GM12878 (cell line): ENCODE measurements around the gene CCDC97. TPM values are rescaled to one million over a fixed set of nuclear protein-coding genes. Genes with fewer than 3 reads are reported as not detected.

Source experiments
- ATAC-seq: fragments of 200-7000 bp; cut with Tn5 transposase; 3 replicates; pipeline ENCODE4 v1.9.1; 2020; ENCODE audit warnings: mild to moderate bottlenecking, moderate library complexity
- BruUV-seq: library from RNA; stranded (reverse); fragments of 400-500 nt; replicated peaks from 2 replicates; lab custom pipeline; 2021; lab: Mats Ljungman, UMichigan
- CTCF ChIA-PET: fragments of 300-600 bp; sonication (Branson Sonifier 250); formaldehyde crosslinking; extraction: SDS; loops from one replicate; lab custom pipeline; 2021; ENCODE audit warnings: inconsistent platforms; lab: Yijun Ruan, JAX
- POLR2A ChIA-PET: fragments of 350-600 bp; formaldehyde crosslinking; extraction: SDS; loops from one replicate; lab custom pipeline; 2021; ENCODE audit warnings: inconsistent platforms; lab: Charles Lee
- RAD21 ChIA-PET: fragments of 300-600 bp; sonication (Branson Sonifier 250); formaldehyde crosslinking; loops from one replicate; lab custom pipeline; 2023; ENCODE audit warnings: antibody characterized with exemption; ENCODE audit not compliant: unreplicated experiment; lab: Charles Lee
- SMC1A ChIA-PET: fragments of 300-600 bp; sonication (Branson Sonifier 250); formaldehyde crosslinking; loops from one replicate; lab custom pipeline; 2023; ENCODE audit not compliant: unreplicated experiment, uncharacterized antibody; lab: Charles Lee
- DNase-seq: peaks from one replicate; pipeline ENCODE4 v3.0.0-alpha.2; 2011; ENCODE audit warnings: low read depth, low spot score
- FAIRE-seq: peaks from 3 replicates; lab custom pipeline; 2011; peaks lifted over from hg19 to GRCh38; lab: Jason Lieb, UNC
- H2AFZ ChIP-seq: 2 replicates; pipeline ENCODE4 v1.6.0; 2011; ENCODE audit warnings: low read depth, low read length, control low read depth; ENCODE audit not compliant: control insufficient read depth
- H3K27ac ChIP-seq: 2 replicates; pipeline ENCODE4 v1.5.1; 2011; ENCODE audit warnings: control low read depth; ENCODE audit not compliant: control insufficient read depth, insufficient read depth
- H3K27me3 ChIP-seq, 2 experiments: replicated peaks in 1 of 2; 2 replicates each; pipeline versions ENCODE4 v1.6.0 to v1.6.1; 2011; ENCODE audit warnings: low read length in 1 of 2; ENCODE audit not compliant: control insufficient read depth in 2 of 2, insufficient read depth in 2 of 2
- H3K36me3 ChIP-seq, 2 experiments: 2 replicates each; pipeline ENCODE4 v1.5.1; 2011; ENCODE audit warnings: low read length in 1 of 2; ENCODE audit not compliant: control insufficient read depth in 2 of 2, insufficient read depth in 2 of 2
- H3K4me1 ChIP-seq: 2 replicates; pipeline ENCODE4 v1.6.1; 2011; ENCODE audit warnings: mild to moderate bottlenecking, low read length, moderate library complexity, mixed read lengths; ENCODE audit not compliant: control insufficient read depth, insufficient read depth
- H3K4me2 ChIP-seq: 2 replicates; pipeline ENCODE4 v1.6.0; 2011; ENCODE audit warnings: control low read depth; ENCODE audit not compliant: control insufficient read depth, insufficient read depth
- H3K4me3 ChIP-seq: fragments of 200-600 bp; sonication (generic); 2 replicates; pipeline ENCODE4 v1.5.1; 2016
- H3K79me2 ChIP-seq: 2 replicates; pipeline ENCODE4 v1.6.0; 2011; ENCODE audit warnings: low read length; ENCODE audit not compliant: control insufficient read depth, insufficient read depth
- H3K9ac ChIP-seq: 2 replicates; pipeline ENCODE4 v1.8.0; 2011; ENCODE audit warnings: low read length, control low read depth, mixed read lengths; ENCODE audit not compliant: control insufficient read depth, insufficient read depth
- H3K9me3 ChIP-seq: replicated peaks from 3 replicates; pipeline ENCODE4 v1.5.1; 2011; ENCODE audit warnings: mild to moderate bottlenecking, low read length; ENCODE audit not compliant: control insufficient read depth, insufficient read depth
- H4K20me1 ChIP-seq: 2 replicates; pipeline ENCODE4 v1.6.0; 2011; ENCODE audit not compliant: control insufficient read depth, insufficient read depth
- EZH2 ChIP-seq: IDR thresholded peaks from 2 replicates; pipeline ENCODE4 v1.6.1; 2012; ENCODE audit warnings: low read depth, mild to moderate bottlenecking, control low read depth, inconsistent platforms, low read length, borderline replicate concordance; ENCODE audit not compliant: control insufficient read depth
- RAD21 ChIP-seq: IDR thresholded peaks from 2 replicates; pipeline ENCODE4 v1.6.1; 2011; ENCODE audit warnings: mild to moderate bottlenecking, low read depth, low read length, moderate library complexity; ENCODE audit not compliant: insufficient read depth
- RBBP5 ChIP-seq: fragments of 200-600 bp; sonication (generic); conservative IDR thresholded peaks from 2 replicates; pipeline ENCODE4 v1.6.1; 2016
- SRF ChIP-seq, 2 experiments: IDR thresholded peaks; 2 replicates each; pipeline ENCODE4 v1.6.1; 2011; ENCODE audit warnings: low read depth in 2 of 2, low read length in 2 of 2, mild to moderate bottlenecking in 1 of 2, moderate library complexity in 1 of 2
- ZNF217 ChIP-seq: fragments of 450-650 bp; IDR thresholded peaks from 2 replicates; pipeline ENCODE4 v1.6.1; 2017; ENCODE audit warnings: antibody characterized with exemption, mild to moderate bottlenecking
- WGBS: methylation state at CpG from one replicate; pipeline ENCODE4 v1.1.6; 2016; ENCODE audit warnings: low lambda C conversion rate; ENCODE audit not compliant: insufficient replicate concordance, insufficient coverage; ENCODE audit errors: missing lambda C conversion rate; 5-methylcytosine and 5-hydroxymethylcytosine counted together
- in situ Hi-C: fragments of 300-500 bp; cut with MboI; formaldehyde crosslinking; loops from 9 replicates; pipeline ENCODE4 v1.14.3; 2018; ENCODE audit warnings: mixed read lengths
- intact Hi-C: fragments of 100-400 bp; cut with micrococcal nuclease; formaldehyde crosslinking; loops from one replicate; pipeline ENCODE4 v1.14.2; 2022; ENCODE audit not compliant: unreplicated experiment
- polyA plus RNA-seq, 11 experiments: library from polyadenylated mRNA; depleted of rRNA in 4 of 11; unstranded in 6 of 11; stranded (reverse) in 5 of 11; fragments of >200 nt; fragmentation: Nextera tagmentation in 4 of 11; fragmentation: Illumina TruSeq in 1 of 11; extraction: Ambion mirVana in 4 of 11; extraction: Trizol in 1 of 11; gene quantifications; 1 replicate in 1 of 11; 2 replicates in 10 of 11; pipeline versions ENCODE4 v1.2.1 to v1.2.3, GENCODE V29; 2011 to 2016; ENCODE audit warnings: inconsistent platforms in 2 of 11, missing spikeins in 2 of 11, low read depth in 1 of 11
- total RNA-seq, 4 experiments: library from RNA; depleted of rRNA in 3 of 4; stranded (reverse); fragments of >200 nt in 3 of 4; fragmentation: Illumina TruSeq in 1 of 4; extraction: Trizol in 1 of 4; gene quantifications; 2 replicates each; pipeline versions ENCODE4 v1.2.1 to v1.2.3, GENCODE V29; 2013 to 2021
- TF ChIP-seq, protein P1 (sequence below), 3 experiments: IDR thresholded peaks in 2 of 3; conservative IDR thresholded peaks in 1 of 3; 2 replicates each; pipeline ENCODE4 v1.5.1; 2011; ENCODE audit warnings: low read depth in 3 of 3, low read length in 3 of 3, mild to moderate bottlenecking in 3 of 3, control low read depth in 2 of 3, moderate library complexity in 2 of 3, inconsistent platforms in 1 of 3, mixed read lengths in 1 of 3; ENCODE audit not compliant: control insufficient read depth in 2 of 3, insufficient read depth in 1 of 3; ENCODE audit errors: extremely low read depth in 1 of 3

Gene CCDC97
- total and polyA plus RNA-seq, 10 of the 15 experiments (the other 5 are each of a cell fraction or from before 2014, with no cell fraction given), result 1.8 to 34.1 (median 18.8) TPM

DNA sequence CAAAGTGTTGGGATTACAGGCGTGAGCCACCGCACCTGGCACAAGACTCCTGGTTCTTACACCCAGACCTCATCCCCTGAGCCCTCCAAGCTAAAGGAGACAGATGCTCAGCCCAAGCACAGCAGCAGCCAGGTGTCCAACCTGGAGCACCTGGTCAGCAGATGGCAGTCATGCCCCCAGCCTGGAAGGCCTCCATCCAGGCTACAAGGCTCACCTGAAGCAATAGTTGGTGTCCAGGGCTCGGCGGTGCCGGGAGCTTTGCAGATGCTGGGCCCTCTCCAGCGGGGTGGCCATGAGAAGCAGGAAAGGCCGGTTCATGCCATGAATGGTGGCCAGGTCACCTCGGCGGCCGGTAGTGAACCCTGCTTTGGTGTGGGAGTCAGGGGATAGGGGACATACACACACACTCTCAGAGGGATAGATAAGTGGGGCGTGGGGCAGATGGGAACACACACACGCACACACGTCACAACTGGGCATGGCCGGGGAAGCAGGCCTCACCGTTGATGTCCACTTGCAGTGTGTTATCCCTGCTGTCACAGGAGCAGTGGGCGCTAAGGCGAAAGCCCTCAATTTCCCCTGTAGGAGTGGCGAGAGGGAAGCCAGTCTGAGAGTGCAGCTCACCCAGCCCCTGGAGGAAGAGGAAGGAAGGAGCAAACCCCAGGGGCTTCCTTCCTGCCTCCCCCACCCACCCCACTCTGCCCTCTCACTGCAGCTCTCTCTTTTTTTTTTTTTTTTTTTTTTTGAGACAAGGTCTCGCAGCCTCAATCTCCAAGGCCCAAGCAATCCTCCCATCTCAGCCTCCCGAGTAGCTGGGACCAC lies 31.9 kb downstream of the CCDC97 start:
- Histone ChIP-seq H3K4me3 (no peak overlapping the region), H3K4me2 (no peak overlapping the region), H2AFZ (no peak overlapping the region), H3K79me2 (no peaks in the 10 kb centered on the region; the same call in 1 of the 2 replicates), H3K9me3 (no peaks in the 10 kb centered on the region), H3K36me3 (peaks cover 20 to 22% of the 10 kb centered on the region in 2 experiments; a peak in 3 of 4 replicates), H3K27ac (no peak overlapping the region), H3K9ac (no peak overlapping the region), H3K4me1 (no peaks in the 10 kb centered on the region; the same call in 1 of the 2 replicates), H4K20me1 (no peaks in the 10 kb centered on the region), H3K27me3 (no peaks in the 10 kb centered on the region)
- POLR2A ChIA-PET, result interaction anchor here (0.6 to 0.7 kb wide), 2 partner anchors 9 to 10 kb away, joined by 3 to 6 read pairs; no protein-coding TSS in a partner anchor
- BruUV-seq, result no TSS peak
- ATAC-seq (no peak), DNase-seq (no peak), FAIRE-seq (no peak)
- 96% methylated on average over 18 of the region's 20 CpGs for WGBS
- in situ Hi-C loops, result no loop called here
- SMC1A ChIA-PET, result no interaction called here
- RAD21 ChIA-PET, result interaction anchor here (1.2 kb wide), 1 partner anchor 13 kb away, joined by 4 read pairs; no protein-coding TSS in a partner anchor
- CTCF ChIA-PET, result no interaction called here
- intact Hi-C loops, result no loop called here
- TF ChIP-seq EZH2 (no peak), ZNF217 (no peak), SRF (IDR thresholded peaks at IDR 0.05; ENCODE audit: low read depth in 2 of 2, low read length in 2 of 2) (no peak), RBBP5 (no peak), RAD21 (no peak)
- TF ChIP-seq, protein P1, sequence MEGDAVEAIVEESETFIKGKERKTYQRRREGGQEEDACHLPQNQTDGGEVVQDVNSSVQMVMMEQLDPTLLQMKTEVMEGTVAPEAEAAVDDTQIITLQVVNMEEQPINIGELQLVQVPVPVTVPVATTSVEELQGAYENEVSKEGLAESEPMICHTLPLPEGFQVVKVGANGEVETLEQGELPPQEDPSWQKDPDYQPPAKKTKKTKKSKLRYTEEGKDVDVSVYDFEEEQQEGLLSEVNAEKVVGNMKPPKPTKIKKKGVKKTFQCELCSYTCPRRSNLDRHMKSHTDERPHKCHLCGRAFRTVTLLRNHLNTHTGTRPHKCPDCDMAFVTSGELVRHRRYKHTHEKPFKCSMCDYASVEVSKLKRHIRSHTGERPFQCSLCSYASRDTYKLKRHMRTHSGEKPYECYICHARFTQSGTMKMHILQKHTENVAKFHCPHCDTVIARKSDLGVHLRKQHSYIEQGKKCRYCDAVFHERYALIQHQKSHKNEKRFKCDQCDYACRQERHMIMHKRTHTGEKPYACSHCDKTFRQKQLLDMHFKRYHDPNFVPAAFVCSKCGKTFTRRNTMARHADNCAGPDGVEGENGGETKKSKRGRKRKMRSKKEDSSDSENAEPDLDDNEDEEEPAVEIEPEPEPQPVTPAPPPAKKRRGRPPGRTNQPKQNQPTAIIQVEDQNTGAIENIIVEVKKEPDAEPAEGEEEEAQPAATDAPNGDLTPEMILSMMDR (IDR thresholded peaks at IDR 0.05 in 2 of 3, conservative IDR thresholded peaks at IDR 0.05 in 1 of 3; ENCODE audit: control insufficient read depth in 2 of 3, extremely low read depth in 1 of 3, insufficient read depth in 1 of 3, low read depth in 3 of 3, low read length in 3 of 3), result peak in 1 of 3 experiments; percentile 4; a peak in 1 of 6 replicates
